Tibial nerve (tissue), 4 donors: ENCODE measurements around the gene SLC22A12.

Experiments
- EP300 ChIP-seq, 2 donors: sonication (generic); formaldehyde crosslinking; IDR thresholded peaks; one replicate each; pipeline ENCODE4 v1.6.1; 2017; ENCODE audit warnings: antibody characterized with exemption in 2 of 2, mild to moderate bottlenecking in 1 of 2
- POLR2A ChIP-seq, 2 donors: fragments of 450-650 bp; IDR thresholded peaks; one replicate each; pipeline ENCODE4 v1.6.1; 2017; ENCODE audit warnings: antibody characterized with exemption in 2 of 2, mild to moderate bottlenecking in 2 of 2, moderate library complexity in 2 of 2
- TF ChIP-seq, protein P1 (sequence below), 5 experiments: fragments of 200-600 bp in 3 of 5; fragments of 450-650 bp in 2 of 5; sonication (generic) in 3 of 5; IDR thresholded peaks; one replicate each; pipeline ENCODE4 v1.5.1; 2016 to 2019; ENCODE audit warnings: antibody characterized with exemption in 5 of 5, mild to moderate bottlenecking in 3 of 5, moderate library complexity in 2 of 5

DNA sequence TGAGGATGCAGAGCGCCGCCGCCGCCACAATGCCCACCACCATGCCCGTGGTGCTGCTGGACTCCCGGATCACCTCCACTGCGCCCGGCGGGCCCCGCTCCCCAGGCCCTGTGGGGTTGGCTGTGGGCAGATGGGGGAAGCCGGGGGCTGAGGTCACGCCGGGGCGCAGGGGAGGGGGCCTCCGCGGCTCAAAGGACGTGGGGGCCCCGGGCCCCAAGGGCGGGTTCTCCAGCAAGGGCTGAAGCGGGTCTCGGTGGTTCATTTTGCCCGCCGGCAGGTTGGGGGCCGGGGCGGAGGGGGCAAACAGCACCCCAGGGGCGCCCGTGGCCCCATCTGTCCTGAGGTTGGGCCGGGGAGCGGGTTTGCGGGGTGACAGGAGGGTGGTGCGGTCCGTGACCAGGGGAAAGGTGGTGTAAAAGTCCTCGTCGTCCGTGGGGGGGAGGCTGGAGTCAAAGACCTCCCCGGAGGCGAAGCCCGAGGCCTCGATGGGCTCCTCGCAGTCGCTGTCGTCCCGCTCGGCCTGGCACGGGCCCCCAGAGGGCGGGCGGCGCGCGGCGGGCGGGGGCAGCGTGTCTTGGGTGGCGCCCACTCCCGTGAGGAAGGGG is 16.5 kb downstream of the SLC22A12 start:
- TF ChIP-seq, protein P1, sequence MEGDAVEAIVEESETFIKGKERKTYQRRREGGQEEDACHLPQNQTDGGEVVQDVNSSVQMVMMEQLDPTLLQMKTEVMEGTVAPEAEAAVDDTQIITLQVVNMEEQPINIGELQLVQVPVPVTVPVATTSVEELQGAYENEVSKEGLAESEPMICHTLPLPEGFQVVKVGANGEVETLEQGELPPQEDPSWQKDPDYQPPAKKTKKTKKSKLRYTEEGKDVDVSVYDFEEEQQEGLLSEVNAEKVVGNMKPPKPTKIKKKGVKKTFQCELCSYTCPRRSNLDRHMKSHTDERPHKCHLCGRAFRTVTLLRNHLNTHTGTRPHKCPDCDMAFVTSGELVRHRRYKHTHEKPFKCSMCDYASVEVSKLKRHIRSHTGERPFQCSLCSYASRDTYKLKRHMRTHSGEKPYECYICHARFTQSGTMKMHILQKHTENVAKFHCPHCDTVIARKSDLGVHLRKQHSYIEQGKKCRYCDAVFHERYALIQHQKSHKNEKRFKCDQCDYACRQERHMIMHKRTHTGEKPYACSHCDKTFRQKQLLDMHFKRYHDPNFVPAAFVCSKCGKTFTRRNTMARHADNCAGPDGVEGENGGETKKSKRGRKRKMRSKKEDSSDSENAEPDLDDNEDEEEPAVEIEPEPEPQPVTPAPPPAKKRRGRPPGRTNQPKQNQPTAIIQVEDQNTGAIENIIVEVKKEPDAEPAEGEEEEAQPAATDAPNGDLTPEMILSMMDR (IDR thresholded peaks at IDR 0.05) = no peak
- TF ChIP-seq POLR2A (IDR thresholded peaks at IDR 0.05) (no peak), EP300 (IDR thresholded peaks at IDR 0.05) (no peak)
